GM12872 (cell line): ENCODE results near the gene USP17L19.
"Not testable (repeated sequence)": the region's sequence is repeated elsewhere in the genome, so short reads cannot be mapped to it uniquely, and the experiment has no call there.

Experiments used
- CTCF ChIP-seq: IDR thresholded peaks from 3 replicates; pipeline ENCODE4 v1.5.1; 2011; ENCODE audit warnings: low read depth, mild to moderate bottlenecking, low read length, moderate library complexity; ENCODE audit not compliant: insufficient read depth

Gene USP17L19

GRCh38 chr4:9253078-9253477 lies at the start of gene USP17L19:
Gene USP17L19 (plus strand): TSS chr4:9253378. CDS start chr4:9253378, 0 bp downstream.
- not testable (repeated sequence) for TF ChIP-seq CTCF

GRCh38 chr4:9210357-9210756 lies 42.8 kb upstream of the USP17L19 start, which contains the start of gene USP17L10:
Gene USP17L10 (plus strand): TSS chr4:9210657. CDS start chr4:9210657, 0 bp downstream.
- not testable (repeated sequence) for TF ChIP-seq CTCF

- TF ChIP-seq CTCF, result not testable (repeated sequence)
Observed at GRCh38 chr4:9215105-9215504, 38.1 kb upstream of the USP17L19 start, which contains the start of gene USP17L11. Gene USP17L11 (plus strand): TSS chr4:9215405. CDS start chr4:9215405, 0 bp downstream.

DNA sequence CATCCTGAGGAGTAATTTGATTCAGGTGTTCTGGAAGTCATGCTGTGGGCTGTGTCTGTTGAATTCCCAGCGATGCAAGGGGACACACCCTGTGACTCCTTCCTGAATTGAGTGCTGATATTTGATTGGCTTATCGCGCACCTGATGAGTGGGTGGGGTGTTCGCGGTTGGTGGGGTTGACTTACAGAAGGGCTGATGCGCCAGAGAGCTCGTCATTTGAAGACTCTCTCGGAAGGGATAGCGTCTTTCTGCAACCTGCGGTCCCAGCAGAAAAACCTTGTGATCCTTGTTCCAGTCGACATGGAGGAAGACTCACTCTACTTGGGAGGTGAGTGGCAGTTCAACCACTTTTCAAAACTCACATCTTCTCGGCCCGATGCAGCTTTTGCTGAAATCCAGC lies 33.3 kb upstream of the USP17L19 start, which contains the start of gene USP17L12:
USP17L12 (plus strand) TSS at position 301 of the 400 bp plus-strand sequence; CDS start at position 301, 0 bp downstream.
- TF ChIP-seq CTCF, result not testable (repeated sequence)

DNA sequence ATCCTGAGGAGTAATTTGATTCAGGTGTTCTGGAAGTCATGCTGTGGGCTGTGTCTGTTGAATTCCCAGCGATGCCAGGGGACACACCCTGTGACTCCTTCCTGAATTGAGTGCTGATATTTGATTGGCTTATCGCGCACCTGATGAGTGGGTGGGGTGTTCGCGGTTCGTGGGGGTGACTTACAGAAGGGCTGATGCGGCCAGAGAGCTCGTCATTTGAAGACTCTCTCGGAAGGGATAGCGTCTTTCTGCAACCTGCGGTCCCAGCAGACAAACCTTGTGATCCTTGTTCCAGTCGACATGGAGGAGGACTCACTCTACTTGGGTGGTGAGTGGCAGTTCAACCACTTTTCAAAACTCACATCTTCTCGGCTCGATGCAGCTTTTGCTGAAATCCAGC lies 28.6 kb upstream of the USP17L19 start, which contains the start of gene USP17L13:
USP17L13 (plus strand) TSS at position 301 of the 400 bp plus-strand sequence; CDS start at position 301, 0 bp downstream.
- TF ChIP-seq CTCF, result not testable (repeated sequence)

- not testable (repeated sequence) for TF ChIP-seq CTCF
Observed at GRCh38 chr4:9234085-9234484, 19.1 kb upstream of the USP17L19 start, which contains the start of gene USP17L15. Gene USP17L15 (plus strand): TSS chr4:9234385. CDS start chr4:9234385, 0 bp downstream.

DNA sequence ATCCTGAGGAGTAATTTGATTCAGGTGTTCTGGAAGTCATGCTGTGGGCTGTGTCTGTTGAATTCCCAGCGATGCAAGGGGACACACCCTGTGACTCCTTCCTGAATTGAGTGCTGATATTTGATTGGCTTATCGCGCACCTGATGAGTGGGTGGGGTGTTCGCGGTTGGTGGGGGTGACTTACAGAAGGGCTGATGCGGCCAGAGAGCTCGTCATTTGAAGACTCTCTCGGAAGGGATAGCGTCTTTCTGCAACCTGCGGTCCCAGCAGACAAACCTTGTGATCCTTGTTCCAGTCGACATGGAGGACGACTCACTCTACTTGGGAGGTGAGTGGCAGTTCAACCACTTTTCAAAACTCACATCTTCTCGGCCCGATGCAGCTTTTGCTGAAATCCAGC lies 9.6 kb upstream of the USP17L19 start, which contains the start of gene USP17L17:
USP17L17 (plus strand) TSS at position 301 of the 400 bp plus-strand sequence; CDS start at position 301, 0 bp downstream.
- TF ChIP-seq CTCF, result not testable (repeated sequence)
